ENCODE measurements around the gene MMP28. TPM values are rescaled to one million over a fixed set of nuclear protein-coding genes. Genes with fewer than 3 reads are reported as not detected.
A peak's percentile ranks its signal among the peaks of the same experiment; 100 is the strongest.

Gene MMP28
- total RNA-seq, 6 experiments from 2014 or later: 0.22 to 0.28 (median 0.25) TPM; not detected in 3

DNA sequence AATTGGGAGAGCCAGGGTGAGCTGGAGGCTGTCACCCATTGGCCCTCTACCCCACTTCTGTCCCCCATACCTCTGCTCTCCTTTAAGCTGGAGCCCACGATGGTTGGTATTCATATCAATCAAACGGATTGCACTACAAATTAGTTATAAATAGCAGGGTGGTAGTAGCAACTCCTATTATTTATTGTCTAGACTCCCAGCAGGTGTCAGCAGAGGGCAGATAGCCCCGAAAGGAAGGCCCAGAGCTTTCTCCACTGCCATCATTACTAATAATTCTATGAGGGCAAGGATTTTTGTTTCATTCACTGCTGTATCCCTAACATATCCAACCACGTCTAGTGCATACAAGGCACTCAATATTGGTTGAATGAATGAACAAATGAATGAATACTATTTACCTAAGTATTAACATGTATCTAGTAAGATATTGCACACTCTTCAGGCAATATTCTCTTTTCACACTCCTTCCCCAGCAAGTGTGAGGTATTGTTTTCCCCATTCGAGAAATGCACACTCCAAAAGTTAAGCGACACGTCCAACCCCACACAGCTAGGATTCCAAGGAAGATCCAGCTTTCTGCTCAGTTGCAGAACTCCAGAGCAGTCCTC, 28.4 kb downstream of the MMP28 start:
- H3K9me3 ChIP-seq: no peaks in the 10 kb centered on the region
- peak in 1 of 3 donors; percentile 63 for DNase-seq
- intact Hi-C loops (cut with DNase I): loop anchor here (5.0 kb wide), 1 partner anchor 40 kb away; the partner anchor contains the start of gene TAF15 (in 2 of the 2)
- H3K27me3 ChIP-seq: no peaks in the 10 kb centered on the region
- TF ChIP-seq, protein P1, sequence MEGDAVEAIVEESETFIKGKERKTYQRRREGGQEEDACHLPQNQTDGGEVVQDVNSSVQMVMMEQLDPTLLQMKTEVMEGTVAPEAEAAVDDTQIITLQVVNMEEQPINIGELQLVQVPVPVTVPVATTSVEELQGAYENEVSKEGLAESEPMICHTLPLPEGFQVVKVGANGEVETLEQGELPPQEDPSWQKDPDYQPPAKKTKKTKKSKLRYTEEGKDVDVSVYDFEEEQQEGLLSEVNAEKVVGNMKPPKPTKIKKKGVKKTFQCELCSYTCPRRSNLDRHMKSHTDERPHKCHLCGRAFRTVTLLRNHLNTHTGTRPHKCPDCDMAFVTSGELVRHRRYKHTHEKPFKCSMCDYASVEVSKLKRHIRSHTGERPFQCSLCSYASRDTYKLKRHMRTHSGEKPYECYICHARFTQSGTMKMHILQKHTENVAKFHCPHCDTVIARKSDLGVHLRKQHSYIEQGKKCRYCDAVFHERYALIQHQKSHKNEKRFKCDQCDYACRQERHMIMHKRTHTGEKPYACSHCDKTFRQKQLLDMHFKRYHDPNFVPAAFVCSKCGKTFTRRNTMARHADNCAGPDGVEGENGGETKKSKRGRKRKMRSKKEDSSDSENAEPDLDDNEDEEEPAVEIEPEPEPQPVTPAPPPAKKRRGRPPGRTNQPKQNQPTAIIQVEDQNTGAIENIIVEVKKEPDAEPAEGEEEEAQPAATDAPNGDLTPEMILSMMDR (IDR thresholded peaks at IDR 0.05): peak; percentile 56 to 67 (median 62)
- TF ChIP-seq POLR2A (IDR thresholded peaks at IDR 0.05): no peak
- peak; percentile 22 to 45 (median 42) for ATAC-seq
- peaks cover 0 to 6% (median 0%) of the 10 kb centered on the region in 4 donors for H3K4me1 ChIP-seq
- no peak overlapping the region for H3K4me3 ChIP-seq
- 4% methylated on average over 5 of the region's 7 CpGs for WGBS (ENCODE audit: insufficient coverage, low coverage, low lambda C conversion rate, missing lambda C conversion rate)
- H3K27ac ChIP-seq: no peak overlapping the region
- no peaks in the 10 kb centered on the region for H3K36me3 ChIP-seq

DNA sequence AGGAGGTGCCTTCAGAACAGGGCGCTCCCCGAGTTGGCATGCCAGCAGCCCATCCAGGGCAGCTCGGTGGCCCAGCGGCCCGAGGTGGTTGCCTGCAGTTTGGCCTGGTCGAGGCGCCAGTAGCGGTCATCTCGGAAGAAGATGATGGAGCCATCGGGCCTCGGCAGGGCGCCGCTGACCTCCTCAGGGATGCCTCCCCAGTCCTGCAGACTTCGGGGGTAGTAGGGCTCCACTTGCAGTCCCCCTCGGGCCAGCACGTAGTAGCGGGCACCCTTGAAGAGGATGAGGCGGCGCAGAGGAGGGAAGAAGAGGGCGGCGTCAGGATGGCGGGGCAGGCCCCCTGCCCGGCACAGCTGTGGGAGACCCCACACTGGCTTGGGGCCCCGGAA, 29.0 kb downstream of the MMP28 start:
- intact Hi-C loops (cut with DNase I): loop anchor here (5.0 kb wide), 1 partner anchor 41 kb away; the partner anchor contains the start of gene TAF15 (in 2 of the 2)
- DNase-seq (peak in 1 of 3 donors; percentile 40), ATAC-seq (no peak)
- WGBS (ENCODE audit: insufficient coverage, low coverage, low lambda C conversion rate, missing lambda C conversion rate): 50% methylated on average over 1 of the region's 24 CpGs
- H3K9me3 ChIP-seq: no peaks in the 10 kb centered on the region
- TF ChIP-seq, protein P1 (IDR thresholded peaks at IDR 0.05): no peak
- TF ChIP-seq POLR2A (IDR thresholded peaks at IDR 0.05): no peak
- no peaks in the 10 kb centered on the region for H3K36me3 ChIP-seq
- H3K27ac ChIP-seq: no peak overlapping the region
- H3K4me3 ChIP-seq: no peak overlapping the region
- H3K4me1 ChIP-seq: peaks cover 0 to 6% (median 0%) of the 10 kb centered on the region in 4 donors
- no peaks in the 10 kb centered on the region for H3K27me3 ChIP-seq

DNA sequence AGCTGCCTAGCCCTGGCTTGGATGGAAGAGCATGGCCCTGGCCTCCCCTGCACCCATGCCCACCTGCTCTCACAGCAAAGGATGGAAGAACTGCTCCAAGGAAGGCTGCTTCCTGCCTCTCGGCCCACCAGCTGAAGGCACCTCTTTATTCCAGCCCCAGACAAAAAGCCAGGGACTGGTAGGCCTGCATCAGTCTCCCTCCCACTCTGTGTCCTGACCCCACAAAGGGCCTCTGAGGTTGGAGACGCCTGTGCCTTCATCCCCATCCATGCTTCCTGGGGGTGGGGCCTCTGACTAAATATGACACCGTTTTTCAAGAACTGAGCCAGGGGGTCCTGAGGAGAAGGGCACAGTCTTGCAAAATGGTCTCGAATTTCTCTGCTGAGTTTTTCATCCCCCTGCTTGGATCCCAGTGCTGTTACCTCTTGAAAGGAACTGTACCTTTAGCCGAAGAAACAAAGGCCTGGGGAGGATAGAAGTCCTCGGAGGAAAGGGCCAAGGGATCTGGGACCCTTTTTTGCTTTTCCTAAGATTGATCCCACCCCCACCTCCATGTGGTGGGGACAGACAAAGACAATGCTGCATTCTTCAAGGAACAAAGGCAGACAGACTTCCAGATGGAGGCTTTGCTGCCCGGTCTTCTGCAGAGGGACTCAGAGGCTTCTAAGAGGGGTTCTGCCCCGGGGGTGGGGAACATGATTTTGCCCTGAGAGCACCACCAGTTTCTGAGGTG, 29.5 kb downstream of the MMP28 start:
- Histone ChIP-seq H3K4me1 (peaks cover 0 to 6% (median 0%) of the 10 kb centered on the region in 4 donors), H3K4me3 (no peak overlapping the region), H3K27me3 (no peaks in the 10 kb centered on the region), H3K9me3 (no peaks in the 10 kb centered on the region), H3K36me3 (no peaks in the 10 kb centered on the region), H3K27ac (no peak overlapping the region)
- TF ChIP-seq POLR2A (IDR thresholded peaks at IDR 0.05): no peak
- TF ChIP-seq, protein P1 (IDR thresholded peaks at IDR 0.05): no peak
- WGBS (ENCODE audit: insufficient coverage, low coverage, low lambda C conversion rate, missing lambda C conversion rate): 57% methylated on average over 4 of the region's 8 CpGs
- ATAC-seq: no peak
- no peak for DNase-seq
- intact Hi-C loops (cut with DNase I): loop anchor here (5.0 kb wide), 1 partner anchor 41 kb away; the partner anchor contains the start of gene TAF15 (in 2 of the 2)

DNA sequence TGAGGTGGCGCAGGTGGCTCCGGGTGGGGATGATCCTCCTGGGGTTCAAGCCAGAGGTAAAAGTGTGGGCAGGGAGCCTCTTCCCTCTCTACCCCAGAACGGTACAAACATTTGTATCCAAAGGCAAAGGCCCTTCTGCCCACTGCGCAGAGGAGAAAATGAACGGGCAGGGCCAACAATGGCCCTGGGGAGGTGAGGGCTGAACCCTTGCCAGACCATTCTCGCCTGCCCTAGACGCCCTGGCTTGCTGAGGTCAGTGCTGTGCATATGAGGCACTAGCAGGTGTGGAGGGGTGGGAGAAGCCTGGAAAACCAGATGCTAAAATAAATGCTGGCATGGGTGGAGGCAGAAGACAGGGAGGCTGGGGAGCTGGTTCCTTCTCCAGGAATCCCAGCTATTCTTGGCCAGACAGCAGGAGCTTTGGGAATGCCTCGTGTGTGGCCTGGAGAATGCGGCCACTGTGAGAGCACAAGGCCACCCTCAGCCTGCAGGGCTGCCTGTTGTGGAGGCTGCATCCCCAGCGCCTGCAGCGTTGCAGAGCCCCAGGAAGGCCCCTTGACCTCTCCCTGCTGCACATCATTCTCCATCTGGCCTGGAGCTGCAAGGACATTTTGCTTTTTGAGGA, 30.2 kb downstream of the MMP28 start:
- 67% methylated on average over 6 of the region's 11 CpGs for WGBS (ENCODE audit: insufficient coverage, low coverage, low lambda C conversion rate, missing lambda C conversion rate)
- ATAC-seq (no peak), DNase-seq (no peak)
- Histone ChIP-seq H3K4me1 (peaks cover 0 to 6% (median 0%) of the 10 kb centered on the region in 4 donors), H3K9me3 (no peaks in the 10 kb centered on the region), H3K27me3 (no peaks in the 10 kb centered on the region), H3K27ac (no peak overlapping the region), H3K36me3 (no peaks in the 10 kb centered on the region), H3K4me3 (no peak overlapping the region)
- intact Hi-C loops (cut with DNase I): loop anchor here (5.0 kb wide), 1 partner anchor 42 kb away; the partner anchor contains the start of gene TAF15 (in 2 of the 2)
- no peak for TF ChIP-seq POLR2A (IDR thresholded peaks at IDR 0.05)
- TF ChIP-seq, protein P1 (IDR thresholded peaks at IDR 0.05): no peak
